ENCODE data around the gene IL16.

DNA sequence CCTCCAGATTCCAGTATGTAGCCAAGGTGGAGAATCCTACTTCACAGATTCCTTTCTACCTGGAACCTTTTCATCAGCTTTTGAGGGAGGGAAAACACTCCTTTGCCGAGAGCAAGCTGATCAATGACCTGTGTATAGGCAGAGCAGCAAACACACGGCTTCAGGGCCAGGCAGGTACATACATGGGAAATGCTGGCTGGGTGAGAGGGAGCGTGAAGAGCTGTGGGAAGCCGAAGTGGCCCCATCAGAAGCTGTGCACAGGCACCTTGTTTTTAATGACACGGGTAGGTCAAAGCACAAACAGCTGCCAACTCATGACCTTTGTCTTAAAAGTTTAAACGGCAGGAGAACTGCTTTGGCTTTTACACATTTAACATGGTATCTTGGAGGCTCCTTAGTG, 101.9 kb downstream of the IL16 start:
- TF ChIP-seq TAF1 (IDR thresholded peaks at IDR 0.05; ENCODE audit: borderline replicate concordance, insufficient read depth, low read length) (no peak), POLR2AphosphoS5 (IDR thresholded peaks at IDR 0.05; ENCODE audit: low read depth, low read length) (no peak), FOXP2 (optimal IDR thresholded peaks at IDR 0.05; ENCODE audit: borderline replicate concordance, extremely low read depth, extremely low read length, insufficient read depth) (no peak)
